CD4-positive, alpha-beta T cell treated with Interleukin-10 for 1 hour (primary cell): ENCODE results near the gene CYP1B1.
"Not testable (repeated sequence)": the region's sequence is repeated elsewhere in the genome, so short reads cannot be mapped to it uniquely, and the experiment has no call there.

Source experiments
- DNase-seq: peaks from one replicate; pipeline ENCODE4 v3.0.0-alpha.2; 2020

The CYP1B1 gene

GRCh38 chr2:38032946-38033345, 43.0 kb downstream of the CYP1B1 start:
- DNase-seq, result no peak

GRCh38 chr2:38030635-38031355, 45.2 kb downstream of the CYP1B1 start:
- no peak for DNase-seq

GRCh38 chr2:38029512-38029911, 46.4 kb downstream of the CYP1B1 start:
- no peak for DNase-seq

GRCh38 chr2:38028829-38029228, 47.1 kb downstream of the CYP1B1 start:
- no peak for DNase-seq

- no peak for DNase-seq
Measured at GRCh38 chr2:38026846-38027245, 49.1 kb downstream of the CYP1B1 start.

GRCh38 chr2:38021589-38021988, 54.4 kb downstream of the CYP1B1 start:
- no peak for DNase-seq

GRCh38 chr2:38020359-38021069, 55.4 kb downstream of the CYP1B1 start:
- DNase-seq, result not testable (repeated sequence)

- DNase-seq, result no peak
Measured at GRCh38 chr2:38017836-38018235, 58.1 kb downstream of the CYP1B1 start.
